Endothelial cell of umbilical vein (primary cell): Measurements from ENCODE around the gene IL9R. TPM values are rescaled to one million over a fixed set of nuclear protein-coding genes. Genes with fewer than 3 reads are reported as not detected.

Experiments
- BruUV-seq: library from RNA; stranded (reverse); fragments of 400-500 nt; replicated peaks from 2 replicates; lab custom pipeline; 2021; lab: Mats Ljungman, UMichigan
- CTCF ChIA-PET: fragments of 300-600, 350-600 bp; sonication (Branson Sonifier 250); formaldehyde crosslinking; loops from one replicate; lab custom pipeline; 2021; ENCODE audit warnings: antibody characterized with exemption, inconsistent platforms; lab: Charles Lee
- POLR2A ChIA-PET: fragments of 300-600, 350-600 bp; sonication (Branson Sonifier 250); formaldehyde crosslinking; loops from one replicate; lab custom pipeline; 2021; ENCODE audit warnings: antibody characterized with exemption, inconsistent platforms; lab: Charles Lee
- DNase-seq: peaks from one replicate; pipeline ENCODE4 v3.0.0-alpha.2; 2011; ENCODE audit warnings: low read depth, low spot score
- FAIRE-seq: peaks from 2 replicates; lab custom pipeline; 2011; peaks lifted over from hg19 to GRCh38; lab: Jason Lieb, UNC
- H2AFZ ChIP-seq: 2 replicates; pipeline ENCODE4 v1.6.0; 2012; ENCODE audit warnings: low read depth, low read length, control low read depth, inconsistent platforms
- H3K27ac ChIP-seq: 2 replicates; pipeline ENCODE4 v1.5.1; 2011; ENCODE audit warnings: low read depth, mild to moderate bottlenecking, control low read depth, low read length, moderate library complexity; ENCODE audit not compliant: insufficient read depth
- H3K27me3 ChIP-seq, 2 experiments: 2 replicates each; pipeline versions ENCODE4 v1.6.0 to v1.6.1; 2011; ENCODE audit warnings: low read length in 2 of 2, mixed read lengths in 1 of 2; ENCODE audit not compliant: control insufficient read depth in 2 of 2, insufficient read depth in 2 of 2
- H3K36me3 ChIP-seq, 2 experiments: 2 replicates in 1 of 2; 3 replicates in 1 of 2; pipeline ENCODE4 v1.5.1; 2011; ENCODE audit warnings: low read length in 2 of 2, mild to moderate bottlenecking in 1 of 2, moderate library complexity in 1 of 2; ENCODE audit not compliant: control insufficient read depth in 2 of 2, insufficient read depth in 2 of 2; ENCODE audit errors: extremely low read depth in 1 of 2
- H3K4me1 ChIP-seq: 3 replicates; pipeline ENCODE4 v1.5.1; 2011; ENCODE audit warnings: mild to moderate bottlenecking, low read length; ENCODE audit not compliant: control insufficient read depth, insufficient read depth; ENCODE audit errors: extremely low read depth
- H3K4me2 ChIP-seq: 2 replicates; pipeline ENCODE4 v1.6.1; 2011; ENCODE audit warnings: low read length, control low read depth, mixed read lengths; ENCODE audit not compliant: insufficient read depth
- H3K4me3 ChIP-seq, 3 experiments: fragments of 200-600 bp in 1 of 3; sonication (generic), shearing (Covaris generic) in 1 of 3; replicated peaks in 1 of 3; 2 replicates each; pipeline ENCODE4 v1.5.1; 2011 to 2016; ENCODE audit warnings: control low read depth in 3 of 3, low read length in 3 of 3, mild to moderate bottlenecking in 2 of 3, inconsistent platforms in 1 of 3, low read depth in 1 of 3, moderate library complexity in 1 of 3; ENCODE audit not compliant: insufficient read depth in 1 of 3
- H3K79me2 ChIP-seq: 2 replicates; pipeline ENCODE4 v1.6.0; 2012; ENCODE audit warnings: low read length, inconsistent platforms; ENCODE audit not compliant: control insufficient read depth, insufficient read depth
- H3K9ac ChIP-seq: replicated peaks from 2 replicates; pipeline ENCODE3; 2011; ENCODE audit warnings: low read length, control low read depth; ENCODE audit not compliant: insufficient read depth; ENCODE audit errors: extremely low read depth
- H3K9me1 ChIP-seq: replicated peaks from 3 replicates; pipeline ENCODE4 v1.6.0; 2011; ENCODE audit warnings: mild to moderate bottlenecking, low read length; ENCODE audit not compliant: control insufficient read depth, insufficient read depth; ENCODE audit errors: extremely low read depth
- H3K9me3 ChIP-seq: replicated peaks from 2 replicates; pipeline ENCODE4 v1.5.1; 2012; ENCODE audit warnings: low read length, inconsistent platforms; ENCODE audit not compliant: control insufficient read depth, insufficient read depth
- H4K20me1 ChIP-seq: replicated peaks from 2 replicates; pipeline ENCODE3; 2011; ENCODE audit warnings: mild to moderate bottlenecking, low read length; ENCODE audit not compliant: control insufficient read depth, insufficient read depth; ENCODE audit errors: extremely low read depth
- CTCF ChIP-seq, 2 donors: IDR thresholded peaks; 1 replicate in 1 of 2; 2 replicates in 1 of 2; pipeline ENCODE4 v1.5.1; 2011; ENCODE audit warnings: low read length in 2 of 2, mild to moderate bottlenecking in 2 of 2, moderate library complexity in 2 of 2, control low read depth in 1 of 2, inconsistent platforms in 1 of 2, low read depth in 1 of 2; ENCODE audit not compliant: insufficient read depth in 1 of 2; ENCODE audit errors: extremely low read depth in 1 of 2
- EZH2 ChIP-seq: IDR thresholded peaks from 2 replicates; pipeline ENCODE4 v1.6.1; 2012; ENCODE audit warnings: borderline replicate concordance, low read depth, mild to moderate bottlenecking, moderate library complexity, low read length, inconsistent platforms; ENCODE audit not compliant: severe bottlenecking
- FOS ChIP-seq: IDR thresholded peaks from 2 replicates; pipeline ENCODE4 v1.6.1; 2011; ENCODE audit warnings: mild to moderate bottlenecking, low read length, moderate library complexity, borderline replicate concordance; ENCODE audit not compliant: insufficient read depth
- GATA2 ChIP-seq: IDR thresholded peaks from 2 replicates; pipeline ENCODE4 v1.7.0; 2011; ENCODE audit warnings: low read depth, mild to moderate bottlenecking, moderate library complexity, mixed read lengths, low read length; ENCODE audit not compliant: insufficient read length, insufficient read depth
- JUN ChIP-seq: IDR thresholded peaks from 2 replicates; pipeline ENCODE4 v1.6.1; 2011; ENCODE audit warnings: borderline replicate concordance, low read depth; ENCODE audit not compliant: insufficient read length, insufficient read depth
- MAX ChIP-seq: IDR thresholded peaks from 2 replicates; pipeline ENCODE4 v1.6.1; 2011; ENCODE audit not compliant: insufficient read depth, insufficient read length
- MYC ChIP-seq: IDR thresholded peaks from one replicate; pipeline ENCODE4 v1.6.1; 2011; ENCODE audit warnings: mild to moderate bottlenecking, low read depth, low read length
- POLR2A ChIP-seq: IDR thresholded peaks from 2 replicates; pipeline ENCODE4 v1.6.1; 2012; ENCODE audit warnings: low read depth, mild to moderate bottlenecking, control low read depth, low read length
- POLR2AphosphoS5 ChIP-seq: IDR thresholded peaks from 2 replicates; pipeline ENCODE4 v1.6.1; 2012; ENCODE audit warnings: low read depth, mild to moderate bottlenecking, control low read depth, low read length, moderate library complexity; ENCODE audit not compliant: insufficient read depth
- dilution Hi-C: fragments of 300-500 bp; cut with MboI; formaldehyde crosslinking; loops from one replicate; pipeline ENCODE4 v1.15.0; 2019; ENCODE audit warnings: low sequenced_read_pairs; ENCODE audit not compliant: extremely low pct_ligation_motif_present
- intact Hi-C: fragments of 100-400 bp; cut with micrococcal nuclease; formaldehyde crosslinking; loops from one replicate; pipeline ENCODE4 v1.10.0; 2022
- polyA plus RNA-seq, 4 experiments: library from polyadenylated mRNA; depleted of rRNA in 3 of 4; stranded (reverse) in 3 of 4; unstranded in 1 of 4; fragments of >200 nt; gene quantifications; 2 replicates each; pipeline versions ENCODE4 v1.2.1 to v1.2.3, GENCODE V29; 2011 to 2012; ENCODE audit warnings: missing spikeins in 1 of 4
- total RNA-seq: library from RNA; stranded (reverse); gene quantifications from 2 replicates; pipeline ENCODE4 v1.2.3, GENCODE V29; 2021

Gene IL9R
- total and polyA plus RNA-seq, 2 donors (not counting 3 experiments of a cell fraction or from before 2014, with no cell fraction given) = not detected

- Histone ChIP-seq H3K36me3 (no peaks in the 10 kb centered on the region), H3K9ac (no peak overlapping the region), H2AFZ (no peak overlapping the region), H3K4me1 (no peaks in the 10 kb centered on the region), H3K4me2 (no peak overlapping the region), H3K4me3 (no peak overlapping the region), H3K27me3 (no peaks in the 10 kb centered on the region), H3K79me2 (no peaks in the 10 kb centered on the region), H4K20me1 (no peaks in the 10 kb centered on the region), H3K27ac (no peak overlapping the region), H3K9me3 (no peaks in the 10 kb centered on the region), H3K9me1 (no peaks in the 10 kb centered on the region)
- dilution Hi-C loops (no loop called here), intact Hi-C loops (no loop called here)
- TF ChIP-seq FOS (no peak), CTCF (IDR thresholded peaks at IDR 0.05; ENCODE audit: extremely low read depth in 1 of 2, insufficient read depth in 1 of 2, low read depth in 1 of 2, low read length in 2 of 2) (no peak), POLR2A (no peak), EZH2 (no peak), JUN (no peak), GATA2 (no peak), MYC (no peak), POLR2AphosphoS5 (no peak), MAX (no peak)
- POLR2A ChIA-PET = no interaction called here
- CTCF ChIA-PET = no interaction called here
- FAIRE-seq = no peak
- no TSS peak for BruUV-seq
- no peak for DNase-seq
These were observed 6.1 kb downstream of the IL9R start for GRCh38 chrX:156003486-156004185.
